GM10847 (cell line): ENCODE data around the gene RASGRF1.

Source experiments
- POLR2A ChIP-seq: IDR thresholded peaks from 2 replicates; pipeline ENCODE4 v1.6.1; 2011; ENCODE audit not compliant: insufficient read length; ENCODE audit errors: extremely low read depth

The RASGRF1 gene

GRCh38 chr15:78983146-78983918 lies 107.2 kb downstream of the RASGRF1 start:
- no peak for TF ChIP-seq POLR2A

- TF ChIP-seq POLR2A = no peak
Measured at GRCh38 chr15:78982736-78983135, 107.8 kb downstream of the RASGRF1 start.

GRCh38 chr15:78981532-78982313 lies 108.9 kb downstream of the RASGRF1 start:
- no peak for TF ChIP-seq POLR2A

GRCh38 chr15:78979456-78980320 lies 110.9 kb downstream of the RASGRF1 start:
- TF ChIP-seq POLR2A = no peak

GRCh38 chr15:78978601-78979179 lies 111.9 kb downstream of the RASGRF1 start:
- TF ChIP-seq POLR2A = peak; percentile 27

GRCh38 chr15:78977591-78978347 lies 112.8 kb downstream of the RASGRF1 start:
- no peak for TF ChIP-seq POLR2A

- TF ChIP-seq POLR2A = no peak
Measured at GRCh38 chr15:78977091-78977571, 113.4 kb downstream of the RASGRF1 start.

GRCh38 chr15:78976691-78977090 lies 113.9 kb downstream of the RASGRF1 start:
- no peak for TF ChIP-seq POLR2A

GRCh38 chr15:78974272-78974918 lies 116.2 kb downstream of the RASGRF1 start:
- TF ChIP-seq POLR2A = no peak

GRCh38 chr15:78969687-78970349 lies 120.8 kb downstream of the RASGRF1 start:
- no peak for TF ChIP-seq POLR2A

GRCh38 chr15:78968539-78969271 lies 121.9 kb downstream of the RASGRF1 start:
- TF ChIP-seq POLR2A = no peak

- no peak for TF ChIP-seq POLR2A
Measured at GRCh38 chr15:78968114-78968513, 122.5 kb downstream of the RASGRF1 start.

GRCh38 chr15:78960308-78960707 lies 130.3 kb downstream of the RASGRF1 start:
- TF ChIP-seq POLR2A = no peak

- no peak for TF ChIP-seq POLR2A
Measured at GRCh38 chr15:78959360-78959759, 131.2 kb downstream of the RASGRF1 start.
